Measurements from ENCODE around the gene ID4.

ID4 gene

GRCh38 chr6:19860235-19860877 is 23.2 kb downstream of the ID4 start:
- DNase-seq: no peak

DNA sequence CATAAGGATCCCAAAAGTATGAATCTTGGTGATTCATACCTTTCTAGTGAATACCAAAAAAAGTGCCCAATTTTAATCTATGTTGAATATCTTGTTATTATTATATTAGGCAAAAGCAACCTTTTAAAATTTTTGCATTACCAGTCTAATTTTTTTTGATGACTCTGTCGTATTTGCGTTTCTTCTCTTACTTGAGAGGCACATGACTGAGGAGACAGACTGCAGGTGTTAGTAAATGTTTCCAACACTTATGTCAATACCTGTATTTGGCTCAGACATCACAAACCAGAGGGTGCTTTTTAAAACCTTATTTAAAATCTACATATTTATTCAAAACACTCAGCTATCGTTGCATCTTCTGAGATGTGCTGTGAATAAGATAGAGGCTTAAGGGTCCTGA is 27.1 kb downstream of the ID4 start:
- no peak for DNase-seq

GRCh38 chr6:19865178-19865577 is 28.0 kb downstream of the ID4 start:
- no peak for DNase-seq

- no peak for DNase-seq
These were observed 29.2 kb downstream of the ID4 start for GRCh38 chr6:19866173-19866984.

- no peak for DNase-seq
These were observed 29.9 kb downstream of the ID4 start for GRCh38 chr6:19866985-19867627.

GRCh38 chr6:19869464-19869863 is 32.3 kb downstream of the ID4 start:
- DNase-seq: no peak

DNA sequence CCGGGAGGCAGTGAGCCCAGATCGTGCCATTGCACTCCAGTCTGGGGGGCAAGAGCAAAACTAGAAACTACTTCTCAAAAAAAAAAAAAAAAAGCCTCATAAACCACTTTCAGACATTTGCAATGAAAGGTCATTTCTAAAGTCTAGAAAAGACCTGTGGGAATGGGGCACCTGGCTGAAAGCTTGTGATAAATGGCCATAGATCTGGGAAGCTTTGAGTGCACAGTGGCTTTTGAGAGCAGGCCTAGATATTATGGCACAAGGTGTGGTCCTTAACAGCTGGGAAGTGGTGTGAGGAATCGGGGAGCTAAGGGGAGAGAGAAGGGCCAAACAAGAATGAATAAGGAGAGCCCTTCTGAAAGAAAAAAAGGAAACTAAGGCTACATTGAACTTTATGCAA is 33.2 kb downstream of the ID4 start:
- no peak for DNase-seq

DNA sequence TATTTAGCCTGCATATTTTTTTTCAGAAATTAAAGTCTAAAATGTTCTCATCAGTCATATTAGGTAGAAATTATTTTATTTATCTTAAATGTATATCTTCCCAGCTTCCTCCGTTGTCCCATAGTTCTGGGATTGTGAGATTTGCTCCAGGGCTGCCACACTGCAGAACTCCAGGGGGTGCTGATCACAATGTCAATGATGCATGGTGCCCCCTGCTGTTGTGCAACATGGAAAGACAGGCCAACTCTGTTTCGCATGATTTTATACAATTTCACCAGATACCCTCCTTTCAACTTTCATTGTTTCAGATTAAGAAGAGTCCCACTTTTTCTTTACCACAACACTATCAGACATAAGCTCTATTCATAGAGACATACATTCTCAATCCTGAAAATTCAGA is 35.9 kb downstream of the ID4 start:
- DNase-seq: no peak

DNA sequence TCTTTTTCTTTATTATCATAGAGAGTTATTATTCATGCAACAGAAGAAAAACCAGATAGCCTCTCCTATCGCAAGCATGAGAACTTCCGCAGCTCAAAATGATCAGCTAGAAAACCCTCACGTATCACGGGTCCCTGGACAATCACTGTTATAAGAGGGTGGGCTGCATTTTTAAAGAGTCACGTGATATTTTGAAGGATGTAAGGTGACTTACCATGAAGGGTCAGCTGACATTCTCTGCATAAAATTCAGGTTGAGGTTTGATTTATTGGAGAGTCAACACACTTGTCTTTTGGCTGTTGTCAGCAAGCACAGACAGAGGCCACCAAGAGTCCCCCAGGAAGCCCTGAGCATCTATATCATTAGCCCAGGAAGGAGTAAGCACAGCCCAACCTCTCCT is 39.5 kb downstream of the ID4 start:
- DNase-seq: no peak

DNA sequence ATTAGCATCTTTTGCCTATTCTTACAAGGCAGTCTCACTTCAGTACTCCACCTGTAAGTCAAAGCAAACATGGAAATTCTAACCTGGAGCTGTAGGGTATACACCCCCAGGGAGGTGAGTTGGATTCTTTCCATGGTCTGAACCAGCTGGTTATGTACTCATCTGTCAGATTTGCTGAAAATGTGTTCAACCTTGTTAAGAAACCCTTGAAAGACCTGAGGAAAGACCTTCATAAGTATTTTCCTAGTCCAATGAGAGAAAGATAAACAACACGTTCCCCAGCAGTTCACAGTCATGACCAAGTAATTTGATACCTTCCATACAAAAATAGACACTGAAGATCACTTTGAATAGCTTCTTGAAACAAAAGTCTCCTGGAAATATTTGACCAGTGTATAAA is 42.5 kb downstream of the ID4 start:
- no peak for DNase-seq

GRCh38 chr6:19880066-19880465 is 42.9 kb downstream of the ID4 start:
- DNase-seq: no peak

DNA sequence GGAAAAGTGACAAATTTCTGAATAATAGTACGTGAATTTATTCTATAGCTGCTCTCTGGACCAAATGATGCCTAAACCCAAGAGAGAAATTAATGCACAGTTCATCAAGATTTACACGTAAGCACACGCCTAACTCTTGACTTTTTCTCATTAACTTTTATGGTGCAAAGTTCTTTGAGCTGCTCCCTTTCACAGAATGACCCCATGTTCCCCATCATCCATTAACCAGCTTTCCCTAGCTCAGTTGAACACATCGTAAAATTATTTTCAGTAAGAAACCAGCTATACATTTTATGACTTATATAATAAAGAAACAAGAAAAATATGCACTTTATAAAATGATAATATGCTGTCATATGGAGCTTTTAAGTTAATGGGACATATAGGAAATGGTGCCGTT is 54.3 kb downstream of the ID4 start:
- no peak for DNase-seq

Data from amniotic stem cell (primary cell).